SH-SY5Y (cell line): ENCODE data around the gene KIAA2012.

ENCODE experiments used
- GATA2 ChIP-seq: IDR thresholded peaks from 2 replicates; pipeline ENCODE4 v1.6.1; 2011; ENCODE audit warnings: mild to moderate bottlenecking, low read depth, low read length
- GATA3 ChIP-seq: IDR thresholded peaks from 2 replicates; pipeline ENCODE4 v1.6.1; 2011; ENCODE audit warnings: low read depth, mild to moderate bottlenecking, low read length, moderate library complexity

- TF ChIP-seq GATA2 = no peak
- no peak for TF ChIP-seq GATA3
Observed at GRCh38 chr2:202113571-202114142, 40.6 kb downstream of the KIAA2012 start.
